ENCODE measurements around the gene CD99L2.
A peak's percentile ranks its signal among the peaks of the same experiment; 100 is the strongest.

CD99L2 gene

GRCh38 chrX:150752124-150752523, 146.3 kb downstream of the CD99L2 start:
- DNase-seq (ENCODE audit: low read depth): peak; percentile 65
- no peak for TF ChIP-seq CTCF (conservative IDR thresholded peaks at IDR 0.05; ENCODE audit: low read depth, low read length)

DNA sequence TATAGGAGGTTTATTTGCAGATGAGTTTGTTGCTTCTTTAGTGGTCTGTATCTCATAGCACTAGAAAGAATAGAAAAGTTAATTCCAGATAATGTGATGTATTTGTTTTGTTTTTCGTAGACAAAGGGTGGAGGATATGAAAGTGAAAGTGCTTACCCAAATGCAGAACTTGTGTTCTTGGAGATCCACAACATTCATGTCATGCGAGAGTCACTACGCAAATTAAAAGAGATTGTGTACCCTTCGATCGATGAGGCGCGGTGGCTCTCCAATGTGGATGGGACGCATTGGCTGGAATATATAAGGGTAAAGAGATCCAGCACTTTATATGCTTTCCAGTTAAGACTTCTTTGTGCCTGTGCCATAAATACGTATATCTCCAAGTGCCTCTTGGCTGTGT, 162.0 kb downstream of the CD99L2 start:
- TF ChIP-seq CTCF (conservative IDR thresholded peaks at IDR 0.05; ENCODE audit: low read depth, low read length): no peak
- DNase-seq (ENCODE audit: low read depth): no peak
- H3K4me3 ChIP-seq (ENCODE audit: low read depth, low read length): no peak overlapping the region

More at GRCh38 chrX:150752124-150752523, 146.3 kb downstream of the CD99L2 start:
- H3K4me3 ChIP-seq (ENCODE audit: low read depth, low read length): no peak overlapping the region

- no peak overlapping the region for H3K4me3 ChIP-seq (ENCODE audit: low read depth, low read length)
- peak; percentile 73 for DNase-seq (ENCODE audit: low read depth)
- TF ChIP-seq CTCF (conservative IDR thresholded peaks at IDR 0.05; ENCODE audit: low read depth, low read length): no peak
Measured at GRCh38 chrX:150731795-150732194, 166.7 kb downstream of the CD99L2 start.

- no peak for DNase-seq (ENCODE audit: low read depth)
- no peak overlapping the region for H3K4me3 ChIP-seq (ENCODE audit: low read depth, low read length)
- no peak for TF ChIP-seq CTCF (conservative IDR thresholded peaks at IDR 0.05; ENCODE audit: low read depth, low read length)
Measured at GRCh38 chrX:150730719-150731118, 167.7 kb downstream of the CD99L2 start.

- H3K4me3 ChIP-seq (ENCODE audit: low read depth, low read length): no peak overlapping the region
- no peak for TF ChIP-seq CTCF (conservative IDR thresholded peaks at IDR 0.05; ENCODE audit: low read depth, low read length)
- no peak for DNase-seq (ENCODE audit: low read depth)
Measured at GRCh38 chrX:150729956-150730355, 168.5 kb downstream of the CD99L2 start.

- TF ChIP-seq CTCF (conservative IDR thresholded peaks at IDR 0.05; ENCODE audit: low read depth, low read length): no peak
- no peak overlapping the region for H3K4me3 ChIP-seq (ENCODE audit: low read depth, low read length)
Measured at GRCh38 chrX:150719621-150720020, 178.8 kb downstream of the CD99L2 start.

More at GRCh38 chrX:150719621-150720020, 178.8 kb downstream of the CD99L2 start:
- DNase-seq (ENCODE audit: low read depth): no peak
